GM18502 (cell line): ENCODE measurements around the gene ENTPD1.
"Not testable (repeated sequence)": the region's sequence is repeated elsewhere in the genome, so short reads cannot be mapped to it uniquely, and the experiment has no call there.

ENCODE experiments used
- ATAC-seq: cut with Tn5 transposase; IDR thresholded peaks from one replicate; pipeline ENCODE4 v1.9.1; 2021; ENCODE audit warnings: mild to moderate bottlenecking; ENCODE audit not compliant: unreplicated experiment, poor library complexity

Gene ENTPD1

GRCh38 chr10:95756809-95757684, 1.1 kb downstream of the ENTPD1 start:
- ATAC-seq, result no peak

- peak; percentile 42 for ATAC-seq
Observed at GRCh38 chr10:95758351-95759025, 2.5 kb downstream of the ENTPD1 start.

- ATAC-seq, result no peak
Observed at GRCh38 chr10:95759233-95759826, 3.4 kb downstream of the ENTPD1 start.

GRCh38 chr10:95761939-95762492, 6.1 kb downstream of the ENTPD1 start:
- ATAC-seq, result no peak

- peak; percentile 85 for ATAC-seq
Observed at GRCh38 chr10:95767884-95768556, 12.1 kb downstream of the ENTPD1 start.

- no peak for ATAC-seq
Observed at GRCh38 chr10:95770084-95770720, 14.2 kb downstream of the ENTPD1 start.

- not testable (repeated sequence) for ATAC-seq
Observed at GRCh38 chr10:95773454-95773853, 17.5 kb downstream of the ENTPD1 start.

- ATAC-seq, result not testable (repeated sequence)
Observed at GRCh38 chr10:95777638-95778037, 21.7 kb downstream of the ENTPD1 start.

GRCh38 chr10:95782318-95782717, 26.4 kb downstream of the ENTPD1 start:
- no peak for ATAC-seq

- ATAC-seq, result peak; percentile 64
Observed at GRCh38 chr10:95783741-95784140, 27.8 kb downstream of the ENTPD1 start.

GRCh38 chr10:95784279-95784913, 28.4 kb downstream of the ENTPD1 start:
- ATAC-seq, result peak; percentile 19

- ATAC-seq, result no peak
Observed at GRCh38 chr10:95785317-95785716, 29.4 kb downstream of the ENTPD1 start.

- ATAC-seq, result no peak
Observed at GRCh38 chr10:95785942-95786669, 30.1 kb downstream of the ENTPD1 start.

GRCh38 chr10:95787447-95787846, 31.5 kb downstream of the ENTPD1 start:
- ATAC-seq, result no peak

GRCh38 chr10:95788830-95789229, 32.9 kb downstream of the ENTPD1 start:
- ATAC-seq, result no peak

- ATAC-seq, result no peak
Observed at GRCh38 chr10:95789902-95790301, 33.9 kb downstream of the ENTPD1 start.

- peak; percentile 45 for ATAC-seq
Observed at GRCh38 chr10:95790982-95791381, 35.0 kb downstream of the ENTPD1 start.

- ATAC-seq, result peak; percentile 26
Observed at GRCh38 chr10:95791425-95791979, 35.5 kb downstream of the ENTPD1 start.
